Endometrial microvascular endothelial cells (primary cell): ENCODE results near the gene OBSCN. TPM values are rescaled to one million over a fixed set of nuclear protein-coding genes. Genes with fewer than 3 reads are reported as not detected.

Experiments
- in situ Hi-C: cut with HindIII; loops from 2 replicates; pipeline ENCODE4 v1.10.0; 2017; ENCODE audit warnings: low sequenced_read_pairs, low pct_unique_long_range_greater_than_20kb; ENCODE audit errors: inconsistent ontology term
- total RNA-seq: library from RNA; depleted of rRNA; stranded (reverse); fragments of >200 nt; gene quantifications from one replicate; pipeline ENCODE4 v1.2.3, GENCODE V29; 2015; ENCODE audit errors: inconsistent ontology term

OBSCN gene
- total RNA-seq, 1 donor from 2014 or later, result 0.37 TPM

DNA sequence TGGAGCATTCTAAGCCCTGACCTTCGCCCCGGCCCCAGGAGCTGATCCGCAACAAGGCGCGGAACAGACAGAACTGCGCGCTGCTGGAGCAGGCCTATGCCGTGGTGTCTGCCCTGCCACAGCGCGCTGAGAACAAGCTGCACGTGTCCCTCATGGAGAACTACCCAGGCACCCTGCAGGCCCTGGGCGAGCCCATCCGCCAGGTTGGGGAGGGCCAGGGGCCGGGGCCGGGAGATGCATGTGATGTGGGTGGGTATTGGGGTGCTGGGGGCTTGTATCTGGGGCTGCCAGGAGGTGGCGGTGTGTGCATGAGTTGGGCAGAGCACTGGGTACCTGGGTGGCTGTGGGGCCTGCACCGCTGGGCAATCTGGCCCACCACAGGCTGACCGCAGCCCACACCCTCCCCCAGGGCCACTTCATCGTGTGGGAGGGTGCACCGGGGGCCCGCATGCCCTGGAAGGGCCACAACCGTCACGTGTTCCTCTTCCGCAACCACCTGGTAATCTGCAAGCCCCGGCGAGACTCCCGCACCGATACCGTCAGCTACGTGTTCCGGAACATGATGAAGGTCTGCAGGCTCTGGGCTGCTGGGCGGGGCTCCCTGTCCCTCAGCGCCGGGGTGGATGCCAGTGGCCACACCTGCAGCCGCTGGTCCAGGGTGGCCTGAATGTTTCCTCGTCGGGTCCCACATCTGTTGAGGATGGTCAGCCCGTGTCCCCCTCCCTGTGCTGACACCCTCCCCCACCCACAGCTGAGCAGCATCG is 133.0 kb downstream of the OBSCN start:
- in situ Hi-C loops, result no loop called here

DNA sequence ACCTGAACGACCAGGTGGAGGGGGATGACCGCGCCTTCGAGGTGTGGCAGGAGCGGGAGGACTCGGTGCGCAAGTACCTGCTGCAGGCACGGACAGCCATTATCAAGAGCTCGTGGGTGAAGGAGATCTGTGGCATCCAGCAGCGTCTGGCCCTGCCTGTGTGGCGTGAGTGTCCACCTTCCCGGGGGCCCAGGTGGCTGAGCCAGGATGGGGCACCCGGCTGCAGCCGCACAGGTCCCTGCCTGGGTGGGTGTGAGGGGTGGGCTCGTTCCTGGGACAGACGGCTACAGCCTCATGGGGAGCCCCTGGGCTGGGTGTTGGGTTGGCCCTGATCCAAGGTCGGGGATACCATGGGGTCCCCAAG is 133.6 kb downstream of the OBSCN start:
- in situ Hi-C loops, result no loop called here

DNA sequence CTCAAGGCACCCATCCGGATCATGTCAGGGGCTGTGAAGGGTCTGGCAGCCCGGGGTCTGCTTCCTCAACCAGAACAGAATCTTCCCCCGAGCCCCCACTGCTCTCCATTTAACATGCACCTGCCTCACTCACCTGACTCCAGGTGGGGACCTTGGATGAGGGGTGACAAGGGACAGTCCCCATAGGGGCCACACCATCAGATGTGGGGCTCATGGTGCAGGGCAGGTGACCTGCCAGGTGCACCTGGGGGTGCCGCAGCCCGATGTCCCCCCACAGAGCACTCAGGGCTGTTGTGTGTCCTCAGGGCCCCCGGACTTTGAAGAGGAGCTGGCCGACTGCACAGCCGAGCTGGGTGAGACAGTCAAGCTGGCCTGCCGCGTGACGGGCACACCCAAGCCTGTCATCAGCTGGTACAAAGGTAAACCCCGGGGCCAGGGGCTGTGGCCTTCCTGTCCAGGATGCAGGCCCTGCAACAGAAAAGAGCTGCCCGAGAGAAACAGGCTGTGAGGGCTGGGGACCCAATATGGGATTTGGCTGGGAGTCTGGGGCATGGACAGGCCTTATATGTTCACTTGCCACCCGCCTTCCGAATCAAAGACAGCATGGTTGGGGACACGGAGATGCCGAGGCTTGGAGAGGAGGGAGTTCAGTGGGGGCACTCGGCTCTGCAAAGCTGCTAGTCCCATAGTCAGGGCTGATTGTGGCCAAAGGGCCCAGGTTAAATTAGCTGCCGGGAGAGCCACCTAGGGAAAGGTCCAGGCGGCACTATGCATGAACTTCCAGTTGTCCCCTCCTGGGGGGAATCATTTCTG is 134.2 kb downstream of the OBSCN start:
- in situ Hi-C loops, result no loop called here

DNA sequence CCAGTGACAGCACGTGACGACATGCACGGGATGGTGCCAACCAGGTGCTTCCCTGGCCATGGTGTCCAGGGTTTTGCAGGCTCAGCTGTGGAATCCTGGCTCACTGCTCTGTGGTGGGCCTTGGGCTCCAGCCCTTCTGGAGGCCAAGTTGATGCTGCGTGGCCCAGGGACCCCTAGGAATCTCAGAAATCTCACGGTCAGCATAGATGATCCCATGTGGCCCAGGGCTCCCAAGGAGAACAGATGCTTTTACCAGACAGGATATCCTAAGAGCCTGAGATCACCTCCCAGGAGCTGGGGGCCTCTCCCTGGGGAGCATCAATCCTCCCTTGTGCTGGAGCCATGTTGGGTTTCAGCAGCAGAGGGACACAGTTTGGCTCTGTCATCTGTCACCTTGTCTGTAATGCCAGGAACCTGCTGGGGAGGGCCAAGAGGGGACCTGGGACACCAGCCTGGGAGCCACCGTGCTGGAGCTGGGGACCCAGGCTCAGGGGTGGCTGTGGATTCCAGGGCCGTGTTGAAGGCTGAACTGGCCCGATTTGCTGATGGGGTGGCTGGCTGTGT is 134.9 kb downstream of the OBSCN start:
- in situ Hi-C loops, result no loop called here

DNA sequence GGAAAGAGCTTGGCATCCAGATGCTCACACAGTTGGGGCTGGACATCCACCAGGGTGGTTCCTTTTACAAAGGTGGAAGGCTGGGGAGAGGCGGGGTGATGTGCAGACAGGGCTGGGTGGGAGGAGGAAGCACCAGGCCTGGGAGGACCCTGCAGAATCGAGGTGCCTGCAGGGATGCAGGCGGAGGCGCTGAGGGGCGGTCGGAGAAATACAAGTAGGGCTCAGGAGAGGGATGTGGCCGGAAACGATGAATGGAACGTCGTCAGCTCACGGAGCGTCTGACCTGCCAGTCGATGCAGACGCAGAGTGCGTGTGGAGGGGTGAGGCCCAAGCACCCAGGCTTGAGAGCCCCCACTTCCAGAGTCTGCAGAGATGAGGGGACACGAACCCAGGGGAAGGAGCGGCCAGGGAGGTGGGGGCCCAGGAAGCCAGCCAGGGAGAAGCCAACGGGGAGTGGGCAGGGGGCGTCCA is 135.4 kb downstream of the OBSCN start:
- in situ Hi-C loops, result no loop called here

DNA sequence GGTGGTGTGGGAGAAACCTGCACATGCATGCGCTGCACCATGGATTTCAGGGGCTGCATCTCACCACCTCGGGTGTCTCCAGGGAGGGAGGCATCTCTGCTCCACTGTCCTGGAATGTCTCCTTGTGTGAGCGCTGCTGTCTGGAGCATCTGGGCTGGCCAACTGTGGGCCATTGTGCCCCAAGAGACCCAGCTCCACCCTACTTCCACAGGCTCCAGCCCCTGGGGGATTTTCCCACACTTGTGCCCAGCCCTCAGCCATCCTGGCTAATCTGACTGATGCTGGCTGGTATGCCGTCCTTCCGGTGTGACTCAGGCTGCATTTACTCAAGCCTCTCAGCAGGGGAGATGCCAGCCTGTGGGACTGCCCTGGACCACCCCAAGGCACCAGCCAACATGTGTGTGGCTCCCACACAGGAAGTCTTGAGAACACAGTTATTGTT is 136.8 kb downstream of the OBSCN start:
- in situ Hi-C loops, result no loop called here

DNA sequence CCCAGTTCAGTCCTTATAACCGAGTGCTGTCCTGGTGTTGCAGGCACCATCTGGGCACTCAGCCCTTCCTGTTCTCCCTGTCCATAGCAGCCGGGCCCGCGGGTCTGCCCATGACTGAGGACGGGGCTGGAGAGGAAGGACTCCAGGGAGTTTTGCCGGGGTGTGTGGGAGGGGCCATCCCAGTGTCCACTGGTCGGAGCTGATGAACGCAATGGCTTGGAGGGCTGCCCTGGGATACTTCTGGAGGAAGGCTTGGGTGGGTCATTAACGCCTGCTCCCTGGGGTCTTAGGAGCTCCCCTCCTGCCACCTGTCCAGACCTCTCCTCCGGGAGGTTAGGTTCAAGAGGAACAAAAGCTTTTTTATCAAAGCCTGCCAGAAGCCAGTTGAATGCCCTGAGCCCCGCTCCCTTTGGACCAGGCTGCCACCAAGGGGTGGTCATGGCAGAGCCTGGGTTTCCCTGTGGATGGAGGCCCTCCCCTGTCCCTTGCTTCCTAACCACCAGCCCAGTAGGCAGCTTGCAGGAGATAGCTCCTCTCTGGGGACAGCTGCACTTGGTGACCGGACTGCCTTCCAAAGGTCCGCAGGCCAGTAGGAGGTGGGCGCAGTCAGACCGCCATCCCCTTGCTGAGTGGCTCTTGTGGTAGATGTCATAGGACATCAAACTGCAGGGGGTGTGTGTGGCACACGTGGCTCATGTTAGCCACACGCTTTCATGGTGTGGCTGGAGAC is 137.5 kb downstream of the OBSCN start:
- in situ Hi-C loops, result no loop called here

DNA sequence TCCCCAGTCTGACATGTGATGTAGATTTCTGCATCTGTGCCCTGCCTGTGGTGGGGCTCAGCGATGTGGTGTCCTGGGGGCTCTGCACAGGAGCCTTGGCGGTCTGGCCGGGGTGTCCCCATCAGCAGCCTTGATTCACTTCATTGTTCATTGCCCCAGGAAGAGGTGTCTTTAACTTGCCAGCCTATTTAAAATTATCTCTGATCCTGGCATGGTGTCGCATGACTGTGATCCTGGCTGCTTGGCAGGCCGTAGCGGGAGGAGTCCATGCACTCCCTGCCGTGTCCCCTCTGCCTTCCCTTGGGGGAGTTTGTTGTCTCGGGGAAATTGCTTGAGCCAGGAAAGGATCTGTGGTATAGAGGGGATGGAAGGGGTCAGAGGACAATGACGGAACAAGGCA is 138.9 kb downstream of the OBSCN start:
- in situ Hi-C loops, result no loop called here

DNA sequence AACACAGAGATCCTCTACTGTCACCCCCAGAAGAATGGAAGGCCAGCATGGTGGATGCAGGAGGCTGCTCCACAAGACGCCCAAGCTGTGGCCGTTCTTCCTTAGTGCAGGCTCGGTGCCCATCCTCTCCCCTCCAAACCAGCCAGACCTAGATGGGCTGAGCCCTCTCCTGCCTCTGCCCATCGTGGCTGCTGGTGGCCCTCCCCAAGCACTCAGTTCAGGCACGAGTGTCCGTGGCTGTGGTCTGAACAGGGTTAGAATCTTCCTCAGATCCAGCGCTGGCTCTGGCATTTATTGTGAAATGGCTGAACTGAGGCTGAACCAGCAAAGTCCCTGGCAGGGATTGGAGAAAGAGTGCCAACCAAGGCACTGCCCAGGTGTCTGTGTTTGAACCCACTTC is 139.3 kb downstream of the OBSCN start:
- in situ Hi-C loops, result no loop called here

DNA sequence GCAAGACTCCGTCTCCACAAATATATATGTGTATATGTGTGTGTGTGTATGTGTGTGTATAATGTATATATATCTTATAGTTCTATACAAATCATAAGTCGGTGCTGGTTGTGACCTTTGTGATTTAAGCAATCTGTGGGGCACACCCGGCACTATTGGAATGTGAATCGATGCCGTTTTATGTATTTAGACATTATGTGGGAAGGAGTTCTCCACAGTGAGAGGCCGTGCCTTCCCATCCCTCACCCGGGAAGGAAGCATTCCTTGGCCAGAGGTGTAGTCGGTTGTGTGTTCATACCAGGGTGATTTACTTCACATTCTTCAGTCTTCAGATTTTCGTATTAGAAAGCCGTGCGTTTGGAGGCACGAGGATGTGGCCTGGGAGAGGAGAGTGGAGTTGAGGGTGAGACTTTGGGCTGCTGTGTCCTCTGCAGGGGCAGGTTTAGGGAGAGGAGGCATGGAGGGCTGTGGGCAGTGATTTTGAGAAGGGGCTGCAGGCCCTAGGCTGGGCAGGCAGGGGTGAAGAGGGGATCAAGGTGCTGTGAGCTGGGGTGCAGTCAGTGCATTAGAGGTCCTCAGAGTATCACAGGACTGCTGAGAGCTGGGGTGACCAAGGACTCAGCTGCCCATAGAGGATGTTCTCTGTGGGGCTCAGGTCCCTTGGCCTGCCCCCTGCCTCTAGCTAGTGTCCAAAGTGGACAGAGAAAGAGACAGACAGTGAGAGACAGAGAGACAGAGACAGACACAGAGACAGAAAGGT is 141.0 kb downstream of the OBSCN start:
- in situ Hi-C loops, result no loop called here

DNA sequence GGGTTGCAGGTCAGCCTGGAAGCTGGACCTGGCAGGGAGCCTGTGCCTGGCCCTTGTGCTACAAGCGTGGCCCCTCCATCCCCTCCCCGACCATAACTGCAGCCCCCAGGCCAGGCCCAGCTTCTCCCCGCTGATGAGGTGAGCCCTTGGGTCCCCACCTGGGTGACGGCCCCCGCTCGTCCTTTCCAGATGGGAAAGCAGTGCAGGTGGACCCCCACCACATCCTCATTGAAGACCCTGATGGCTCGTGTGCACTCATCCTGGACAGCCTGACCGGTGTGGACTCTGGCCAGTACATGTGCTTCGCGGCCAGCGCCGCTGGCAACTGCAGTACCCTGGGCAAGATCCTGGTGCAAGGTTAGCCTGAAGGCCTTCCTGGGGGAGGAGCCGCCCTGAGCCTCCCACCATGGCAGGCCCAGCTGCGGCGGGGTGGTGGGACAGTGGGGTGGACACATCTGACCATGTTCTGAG is 141.9 kb downstream of the OBSCN start:
- in situ Hi-C loops, result no loop called here

DNA sequence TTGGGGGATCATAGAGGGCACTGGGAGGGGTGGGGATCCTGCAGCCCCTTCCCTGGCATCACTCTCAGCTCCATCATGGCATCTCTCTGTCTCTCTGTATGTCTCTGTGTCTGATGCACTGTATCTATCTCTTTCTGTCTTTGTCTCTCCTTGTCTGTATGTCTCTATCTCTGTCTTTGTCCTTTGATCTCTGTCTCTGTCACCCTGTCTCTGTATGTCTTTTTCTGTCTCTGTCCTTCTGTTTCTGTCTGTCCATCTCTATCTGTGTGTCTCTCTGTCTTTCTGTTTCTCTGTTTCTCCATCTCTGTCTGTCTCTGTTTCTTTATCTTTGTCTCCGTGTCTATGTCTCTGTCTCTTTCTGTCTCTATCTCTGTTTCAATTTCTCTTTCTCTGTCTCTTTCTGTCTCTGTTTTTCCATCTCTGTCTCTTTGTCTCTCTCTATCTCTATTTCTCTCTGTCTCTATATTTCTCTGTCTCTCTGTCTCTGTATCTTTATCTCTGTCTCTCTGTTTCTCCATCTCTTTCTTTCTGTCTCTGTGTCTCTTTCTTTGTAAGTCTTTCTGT is 142.4 kb downstream of the OBSCN start:
- in situ Hi-C loops, result no loop called here

DNA sequence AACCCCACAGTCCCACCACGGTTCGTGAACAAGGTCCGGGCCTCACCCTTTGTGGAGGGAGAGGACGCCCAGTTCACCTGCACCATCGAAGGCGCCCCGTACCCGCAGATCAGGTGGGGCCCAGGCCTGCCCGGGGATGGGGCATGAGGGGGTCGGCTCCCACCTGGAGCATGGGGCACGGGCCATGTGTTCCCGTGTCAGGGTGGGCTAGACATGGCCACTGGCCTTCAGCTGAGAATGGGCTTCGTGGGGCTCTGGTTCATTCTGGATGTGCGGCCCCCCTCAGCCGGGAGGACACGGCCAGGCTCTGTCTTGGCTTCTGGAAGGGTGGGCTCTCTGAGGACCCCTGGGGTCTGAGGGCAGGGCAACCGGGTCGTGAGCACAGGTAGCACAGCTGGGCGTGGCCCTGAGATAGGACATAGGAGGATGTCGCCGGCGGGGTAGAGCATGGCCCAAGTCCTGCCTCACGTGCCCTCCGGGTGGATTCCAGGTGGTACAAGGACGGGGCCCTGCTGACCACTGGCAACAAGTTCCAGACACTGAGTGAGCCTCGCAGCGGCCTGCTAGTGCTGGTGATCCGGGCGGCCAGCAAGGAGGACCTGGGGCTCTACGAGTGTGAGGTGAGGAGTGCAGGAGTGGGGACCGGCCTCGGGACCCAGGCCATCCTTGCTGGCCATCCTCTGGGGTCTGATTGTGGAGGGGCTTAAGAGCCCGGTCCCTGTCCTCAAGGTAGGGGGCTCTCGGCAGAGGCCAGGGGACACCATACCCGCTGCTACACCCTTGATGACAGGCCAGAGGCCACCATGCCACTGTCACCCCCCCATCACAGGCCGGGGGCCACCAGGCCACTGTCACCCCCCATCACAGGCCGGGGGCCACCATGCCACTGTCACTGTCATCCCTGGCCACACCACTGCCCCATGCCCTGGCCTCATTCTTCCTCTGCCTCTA is 143.3 kb downstream of the OBSCN start:
- in situ Hi-C loops, result no loop called here

DNA sequence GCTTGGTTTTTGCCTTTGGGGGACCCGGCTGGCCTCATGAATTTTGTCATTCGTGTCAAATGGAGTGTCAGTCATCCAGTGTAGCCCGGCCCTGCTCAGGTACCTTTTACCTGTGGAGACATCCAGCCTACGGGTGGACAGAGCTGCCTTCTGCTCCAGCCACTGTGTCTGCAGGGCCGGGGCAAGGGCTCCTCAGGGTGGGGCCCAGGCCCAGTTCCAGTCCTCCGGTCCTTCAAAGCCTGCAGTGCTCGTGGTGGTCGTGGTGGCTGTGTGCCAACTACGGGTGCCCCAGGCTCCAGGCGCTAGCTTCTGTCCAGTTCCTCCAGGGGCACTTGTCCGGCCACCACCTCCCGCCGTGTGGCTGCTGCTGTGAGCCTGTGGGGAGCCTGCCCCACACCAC is 144.0 kb downstream of the OBSCN start:
- in situ Hi-C loops, result no loop called here

DNA sequence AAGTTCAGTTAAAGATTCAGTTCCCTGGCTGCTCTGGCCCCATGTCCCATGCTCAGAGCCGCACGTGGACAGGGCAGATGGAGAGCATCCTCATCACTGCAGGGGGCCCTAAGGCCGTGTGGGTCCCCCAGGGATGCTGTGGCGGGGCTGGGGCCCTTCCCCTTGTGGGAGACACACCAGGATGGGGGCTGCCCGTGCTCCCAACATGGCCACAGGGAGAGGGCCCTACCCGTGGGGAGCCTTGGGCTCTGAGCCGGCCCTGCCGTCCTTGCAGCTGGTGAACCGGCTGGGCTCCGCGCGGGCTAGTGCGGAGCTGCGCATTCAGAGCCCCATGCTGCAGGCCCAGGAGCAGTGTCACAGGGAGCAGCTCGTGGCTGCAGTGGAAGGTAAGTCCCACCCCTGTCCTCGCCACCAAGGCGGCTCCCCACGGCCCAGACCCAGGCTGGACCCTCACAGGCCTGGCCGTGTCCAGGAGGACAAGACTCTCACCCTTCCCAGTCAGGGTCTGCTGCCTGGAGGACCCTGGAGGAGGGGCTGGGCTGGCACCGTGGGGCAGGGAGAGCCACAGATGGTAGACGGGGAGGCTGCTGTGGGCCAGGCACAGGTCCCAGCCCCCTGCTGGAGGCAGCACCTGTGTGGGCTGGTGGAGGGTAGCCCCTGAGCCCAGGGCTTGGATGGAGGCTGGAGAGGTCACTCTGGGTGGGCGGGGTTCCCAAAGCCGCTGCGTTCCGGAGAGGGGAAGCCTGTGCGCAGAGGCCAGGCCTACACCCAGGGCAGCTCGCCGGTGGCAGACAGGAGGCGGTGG is 145.0 kb downstream of the OBSCN start:
- in situ Hi-C loops, result no loop called here

DNA sequence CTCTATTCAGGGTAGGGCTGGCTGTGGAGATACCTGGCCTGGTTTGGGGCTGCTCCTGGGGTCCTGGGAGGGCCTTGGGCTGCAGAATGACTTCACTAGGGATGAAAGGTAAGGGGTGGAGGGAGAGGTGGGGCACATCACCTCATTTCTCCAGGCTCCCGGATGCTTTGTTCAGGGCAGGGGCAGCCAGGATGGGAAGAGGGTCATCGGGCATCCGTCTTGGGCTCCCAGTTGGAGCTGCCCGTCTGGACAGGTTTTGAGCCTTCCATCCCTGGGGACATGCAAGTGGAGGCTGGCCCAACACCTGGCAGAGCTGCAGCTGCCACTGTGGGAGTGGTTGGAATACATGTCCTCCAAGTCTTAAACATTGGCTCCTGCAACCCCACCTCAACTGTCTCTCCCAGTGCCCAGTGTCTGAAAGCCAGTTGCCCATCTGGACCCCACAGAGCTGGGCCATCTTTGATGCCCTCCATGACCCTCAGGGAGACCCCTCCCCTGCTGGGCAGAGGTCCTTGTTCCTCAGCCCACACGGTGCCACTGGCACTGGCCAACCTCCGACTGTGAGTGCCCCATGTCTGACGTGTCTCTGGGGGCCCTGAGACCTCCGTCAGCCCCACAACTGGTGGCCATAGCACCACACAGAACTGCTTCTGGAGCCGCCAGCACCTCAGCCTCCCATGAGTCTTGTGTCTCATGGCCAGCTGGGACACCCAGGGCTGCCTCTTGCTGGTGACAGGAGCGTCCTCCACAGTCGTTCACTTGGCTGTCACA is 145.9 kb downstream of the OBSCN start:
- in situ Hi-C loops, result no loop called here
